ENCODE measurements around the gene ART5. TPM values are rescaled to one million over a fixed set of nuclear protein-coding genes. Genes with fewer than 3 reads are reported as not detected.

ART5 gene
- polyA plus RNA-seq, 3 donors = not detected

GRCh38 chr11:3685923-3686322 lies 44.1 kb upstream of the ART5 start:
- no peaks in the 10 kb centered on the region for H3K79me2 ChIP-seq (ENCODE audit: insufficient read depth, low read length)
- intact Hi-C loops (cut with micrococcal nuclease) = no loop called here
- peak overlapping the region in 1 of 2 donors; percentile 46 for H3K27ac ChIP-seq (ENCODE audit: low read depth in 1 of 2, low read length in 2 of 2)
- H3K9me3 ChIP-seq (replicated peaks in 1 of 2; ENCODE audit: control insufficient read depth in 1 of 2, insufficient read depth in 1 of 2, low read length in 2 of 2) = no peaks in the 10 kb centered on the region
- no peaks in the 10 kb centered on the region for H3K4me1 ChIP-seq (ENCODE audit: control insufficient read depth in 1 of 2, insufficient read depth in 2 of 2, low read length in 2 of 2)
- no peak for DNase-seq
- no peaks in the 10 kb centered on the region for H4K20me1 ChIP-seq (ENCODE audit: insufficient read depth, low read length)
- no peak overlapping the region for H2AFZ ChIP-seq (ENCODE audit: insufficient read depth, low read depth, low read length, poor library complexity, severe bottlenecking)
- no peak overlapping the region for H3K9ac ChIP-seq (ENCODE audit: insufficient read depth, low read length, poor library complexity, severe bottlenecking)
- no peaks in the 10 kb centered on the region for H3K27me3 Mint-ChIP-seq (ENCODE audit: low read depth in 3 of 3)
- 100% methylated on average over 2 of the region's 7 CpGs for WGBS (ENCODE audit: insufficient coverage)
- TF ChIP-seq CTCF (IDR thresholded peaks at IDR 0.05) = no peak
- H3K4me2 ChIP-seq (replicated peaks; ENCODE audit: extremely low read depth, low read length, poor library complexity, severe bottlenecking) = no peak overlapping the region
- peaks cover 74 to 95% of the 10 kb centered on the region in 2 donors for H3K36me3 Mint-ChIP-seq
- peak overlapping the region in 1 of 7 donors; percentile 55 for H3K27ac Mint-ChIP-seq
- no peaks in the 10 kb centered on the region for H3K27me3 ChIP-seq (ENCODE audit: control insufficient read depth in 2 of 2, insufficient read depth in 2 of 2, low read length in 2 of 2)
- no peak overlapping the region for H3K4me3 Mint-ChIP-seq
- no peaks in the 10 kb centered on the region for H3K4me1 Mint-ChIP-seq
- H3K36me3 ChIP-seq (replicated peaks in 1 of 2; ENCODE audit: control insufficient read depth in 1 of 2, insufficient read depth in 2 of 2, low read length in 2 of 2) = peaks cover 82 to 93% of the 10 kb centered on the region in 2 donors
- no peak overlapping the region for H3K4me3 ChIP-seq (replicated peaks in 1 of 3; ENCODE audit: low read depth in 2 of 3, low read length in 3 of 3)
- no peaks in the 10 kb centered on the region for H3K9me3 Mint-ChIP-seq

- no peak for DNase-seq
- Histone ChIP-seq H2AFZ (ENCODE audit: insufficient read depth, low read depth, low read length, poor library complexity, severe bottlenecking) (no peak overlapping the region), H3K27ac (ENCODE audit: low read depth in 1 of 2, low read length in 2 of 2) (no peak overlapping the region), H3K4me1 (ENCODE audit: control insufficient read depth in 1 of 2, insufficient read depth in 2 of 2, low read length in 2 of 2) (no peaks in the 10 kb centered on the region), H3K4me2 (replicated peaks; ENCODE audit: extremely low read depth, low read length, poor library complexity, severe bottlenecking) (no peak overlapping the region), H3K79me2 (ENCODE audit: insufficient read depth, low read length) (no peaks in the 10 kb centered on the region), H3K27me3 (ENCODE audit: control insufficient read depth in 2 of 2, insufficient read depth in 2 of 2, low read length in 2 of 2) (no peaks in the 10 kb centered on the region), H3K9ac (ENCODE audit: insufficient read depth, low read length, poor library complexity, severe bottlenecking) (no peak overlapping the region), H3K36me3 (replicated peaks in 1 of 2; ENCODE audit: control insufficient read depth in 1 of 2, insufficient read depth in 2 of 2, low read length in 2 of 2) (peaks cover 85 to 94% of the 10 kb centered on the region in 2 donors), H3K4me3 (replicated peaks in 1 of 3; ENCODE audit: low read depth in 2 of 3, low read length in 3 of 3) (no peak overlapping the region), H3K9me3 (replicated peaks in 1 of 2; ENCODE audit: control insufficient read depth in 1 of 2, insufficient read depth in 1 of 2, low read length in 2 of 2) (no peaks in the 10 kb centered on the region), H4K20me1 (ENCODE audit: insufficient read depth, low read length) (no peaks in the 10 kb centered on the region)
- Mint-ChIP-seq H3K4me3 (no peak overlapping the region), H3K36me3 (peaks cover 79 to 95% of the 10 kb centered on the region in 2 donors), H3K9me3 (no peaks in the 10 kb centered on the region), H3K27me3 (ENCODE audit: low read depth in 3 of 3) (no peaks in the 10 kb centered on the region), H3K27ac (peak overlapping the region in 2 of 7 donors; percentile 6 to 58), H3K4me1 (no peaks in the 10 kb centered on the region)
- no CpG with 5 or more reads among the region's 2 CpGs for WGBS (ENCODE audit: insufficient coverage)
- intact Hi-C loops (cut with micrococcal nuclease) = no loop called here
- TF ChIP-seq CTCF (IDR thresholded peaks at IDR 0.05) = no peak
Measured at GRCh38 chr11:3684819-3685172, 43.0 kb upstream of the ART5 start.
